ENCODE measurements around the gene PLCL2. TPM values are rescaled to one million over a fixed set of nuclear protein-coding genes. Genes with fewer than 3 reads are reported as not detected.

Gene PLCL2
- total RNA-seq, 4 donors from 2014 or later, result 4.1 to 9.1 (median 6.7) TPM

DNA sequence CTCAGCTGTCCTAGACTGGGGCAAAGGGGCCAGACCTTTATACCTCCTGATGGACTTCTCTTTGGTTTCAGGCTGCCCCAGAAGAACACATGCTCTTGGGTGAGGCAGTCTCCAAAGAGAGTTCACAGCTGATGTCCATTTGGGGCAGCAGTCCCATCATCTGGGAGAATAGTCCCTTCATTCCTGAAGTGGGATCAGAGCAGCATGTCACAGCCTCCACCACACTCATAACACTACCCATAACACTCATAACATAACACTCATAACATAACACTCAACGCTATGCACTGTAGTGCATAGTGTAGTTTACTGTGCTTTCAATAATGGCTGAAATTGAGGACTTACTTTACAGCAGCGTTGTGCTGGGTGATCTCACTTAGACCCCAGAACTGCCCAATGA, 36.7 kb upstream of the PLCL2 start:
- 92% methylated on average over 2 of the region's 2 CpGs for WGBS
- no peak for DNase-seq (ENCODE audit: extremely low spot score)
- H3K4me1 ChIP-seq, result peaks cover 0 to 11% (median under 1%) of the 10 kb centered on the region in 4 donors
- no peaks in the 10 kb centered on the region for H3K27me3 ChIP-seq
- H3K27ac ChIP-seq (replicated peaks in 1 of 4), result no peak overlapping the region
- no peak for TF ChIP-seq POLR2A (IDR thresholded peaks at IDR 0.05; ENCODE audit: low read depth)
- no peak for TF ChIP-seq EP300 (IDR thresholded peaks at IDR 0.05)
- intact Hi-C loops (cut with DNase I), result no loop called here
- H3K4me3 ChIP-seq, result no peak overlapping the region
- H3K9me3 ChIP-seq, result no peaks in the 10 kb centered on the region
- H3K36me3 ChIP-seq, result no peaks in the 10 kb centered on the region

DNA sequence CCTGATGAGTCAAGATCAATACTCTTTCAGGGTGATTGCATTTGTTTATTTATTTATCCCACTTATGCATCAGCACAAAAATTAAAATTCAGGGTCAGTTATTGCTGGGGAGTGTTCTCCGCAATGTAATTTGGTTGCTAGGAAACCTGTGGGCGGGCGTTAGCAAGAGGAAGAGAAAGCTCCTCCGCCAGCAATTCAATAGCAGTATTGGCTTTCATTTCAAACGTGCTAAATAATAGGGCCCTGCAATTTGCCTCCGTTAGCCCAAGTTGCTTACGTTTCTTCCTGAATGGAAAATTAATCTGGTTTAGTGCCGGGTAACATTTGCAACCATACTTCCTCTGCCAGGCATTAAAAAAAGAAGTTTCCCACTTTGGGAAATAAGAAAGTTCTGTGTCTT, 35.5 kb upstream of the PLCL2 start:
- intact Hi-C loops (cut with DNase I), result no loop called here
- WGBS, result 50% methylated on average over 8 of the region's 8 CpGs
- TF ChIP-seq EP300 (IDR thresholded peaks at IDR 0.05), result no peak
- no peak for TF ChIP-seq POLR2AphosphoS5 (IDR thresholded peaks at IDR 0.05)
- TF ChIP-seq, protein P1, sequence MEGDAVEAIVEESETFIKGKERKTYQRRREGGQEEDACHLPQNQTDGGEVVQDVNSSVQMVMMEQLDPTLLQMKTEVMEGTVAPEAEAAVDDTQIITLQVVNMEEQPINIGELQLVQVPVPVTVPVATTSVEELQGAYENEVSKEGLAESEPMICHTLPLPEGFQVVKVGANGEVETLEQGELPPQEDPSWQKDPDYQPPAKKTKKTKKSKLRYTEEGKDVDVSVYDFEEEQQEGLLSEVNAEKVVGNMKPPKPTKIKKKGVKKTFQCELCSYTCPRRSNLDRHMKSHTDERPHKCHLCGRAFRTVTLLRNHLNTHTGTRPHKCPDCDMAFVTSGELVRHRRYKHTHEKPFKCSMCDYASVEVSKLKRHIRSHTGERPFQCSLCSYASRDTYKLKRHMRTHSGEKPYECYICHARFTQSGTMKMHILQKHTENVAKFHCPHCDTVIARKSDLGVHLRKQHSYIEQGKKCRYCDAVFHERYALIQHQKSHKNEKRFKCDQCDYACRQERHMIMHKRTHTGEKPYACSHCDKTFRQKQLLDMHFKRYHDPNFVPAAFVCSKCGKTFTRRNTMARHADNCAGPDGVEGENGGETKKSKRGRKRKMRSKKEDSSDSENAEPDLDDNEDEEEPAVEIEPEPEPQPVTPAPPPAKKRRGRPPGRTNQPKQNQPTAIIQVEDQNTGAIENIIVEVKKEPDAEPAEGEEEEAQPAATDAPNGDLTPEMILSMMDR (IDR thresholded peaks at IDR 0.05), result no peak
- TF ChIP-seq POLR2A (IDR thresholded peaks at IDR 0.05; ENCODE audit: low read depth), result no peak
- Histone ChIP-seq H3K4me1 (peaks cover 0 to 11% (median 0%) of the 10 kb centered on the region in 4 donors), H3K27ac (replicated peaks in 1 of 4) (peak overlapping the region in 3 of 4 donors; percentile 34 to 41 (median 40)), H3K9me3 (no peaks in the 10 kb centered on the region), H3K36me3 (no peaks in the 10 kb centered on the region), H3K4me3 (no peak overlapping the region), H3K27me3 (no peaks in the 10 kb centered on the region)
- no peak for DNase-seq (ENCODE audit: extremely low spot score)

DNA sequence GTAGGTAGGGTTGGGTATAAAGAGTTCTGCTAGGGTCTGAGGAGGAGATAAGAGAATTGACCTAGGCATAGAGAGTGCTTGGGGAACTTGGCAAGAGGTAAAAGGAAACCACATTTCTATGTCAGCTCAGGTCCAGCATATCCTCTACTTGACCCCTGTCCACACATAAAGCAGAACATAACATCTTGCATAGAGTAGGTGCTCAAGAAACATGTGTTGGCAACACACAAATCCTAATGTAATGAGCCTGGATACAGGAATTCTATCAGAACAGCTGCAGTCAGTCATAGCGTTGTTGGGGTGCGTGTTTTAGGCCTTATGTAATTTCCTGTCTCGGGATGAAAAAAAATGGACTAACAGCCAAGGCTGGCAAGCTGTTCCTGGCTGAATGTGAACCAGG, 35.0 kb upstream of the PLCL2 start:
- WGBS, result 36% methylated on average over 3 of the region's 3 CpGs
- DNase-seq (ENCODE audit: extremely low spot score), result no peak
- peak overlapping the region in 3 of 4 donors; percentile 34 to 41 (median 40) for H3K27ac ChIP-seq (replicated peaks in 1 of 4)
- no peaks in the 10 kb centered on the region for H3K9me3 ChIP-seq
- H3K4me1 ChIP-seq, result peaks cover 0 to 11% (median 0%) of the 10 kb centered on the region in 4 donors
- intact Hi-C loops (cut with DNase I), result no loop called here
- H3K36me3 ChIP-seq, result no peaks in the 10 kb centered on the region
- no peaks in the 10 kb centered on the region for H3K27me3 ChIP-seq
- TF ChIP-seq POLR2A (IDR thresholded peaks at IDR 0.05; ENCODE audit: low read depth), result no peak
- no peak for TF ChIP-seq POLR2AphosphoS5 (IDR thresholded peaks at IDR 0.05)
- TF ChIP-seq EP300 (IDR thresholded peaks at IDR 0.05), result no peak
- TF ChIP-seq, protein P1 (IDR thresholded peaks at IDR 0.05), result no peak
- H3K4me3 ChIP-seq, result no peak overlapping the region

DNA sequence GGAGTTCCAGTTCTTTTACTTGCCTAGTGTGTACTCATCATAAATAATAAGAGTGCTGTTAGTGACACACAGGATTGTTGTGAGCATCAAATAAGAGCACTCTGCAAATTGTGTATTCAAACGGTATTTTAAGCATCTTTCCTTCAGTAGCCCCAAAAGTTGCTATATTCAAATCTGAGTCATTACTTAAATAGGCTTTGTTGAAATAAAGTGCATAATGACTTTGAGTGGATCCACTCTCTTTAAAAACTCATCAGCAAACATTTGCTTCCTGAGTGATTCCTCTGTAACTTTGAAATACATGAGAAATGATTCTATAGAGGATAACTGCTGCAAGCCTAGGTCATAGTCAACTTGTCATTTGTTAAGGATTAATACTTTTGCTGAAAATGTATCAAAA, 29.3 kb upstream of the PLCL2 start:
- TF ChIP-seq POLR2A (IDR thresholded peaks at IDR 0.05; ENCODE audit: low read depth), result no peak
- Histone ChIP-seq H3K9me3 (no peaks in the 10 kb centered on the region), H3K27me3 (no peaks in the 10 kb centered on the region), H3K4me1 (no peaks in the 10 kb centered on the region), H3K4me3 (no peak overlapping the region), H3K27ac (replicated peaks in 1 of 4) (no peak overlapping the region), H3K36me3 (no peaks in the 10 kb centered on the region)
- no peak for DNase-seq (ENCODE audit: extremely low spot score)
- 76% methylated on average over 1 of the region's 1 CpG for WGBS
- intact Hi-C loops (cut with DNase I), result no loop called here

DNA sequence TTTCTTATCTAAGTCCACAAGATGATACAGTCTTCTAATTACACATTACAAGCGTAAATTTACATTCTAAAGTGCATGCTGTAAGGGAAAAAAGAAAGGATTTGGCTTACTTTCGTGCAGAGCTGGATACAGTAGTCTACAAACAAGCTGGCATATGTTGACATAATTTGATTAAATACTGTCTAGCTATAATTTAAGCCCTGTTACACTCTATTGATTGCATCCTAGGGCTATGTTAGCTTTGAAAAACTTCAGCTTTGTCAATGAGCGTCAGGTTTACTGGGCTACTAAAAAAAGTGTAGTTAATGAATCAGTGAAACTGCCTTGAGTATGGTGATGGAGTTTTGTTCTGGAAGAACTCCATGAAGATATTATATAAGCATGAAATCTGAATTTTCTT, 24.5 kb upstream of the PLCL2 start:
- no peaks in the 10 kb centered on the region for H3K27me3 ChIP-seq
- intact Hi-C loops (cut with DNase I), result no loop called here
- TF ChIP-seq POLR2A (IDR thresholded peaks at IDR 0.05; ENCODE audit: low read depth) (no peak), EP300 (IDR thresholded peaks at IDR 0.05) (no peak), POLR2AphosphoS5 (IDR thresholded peaks at IDR 0.05) (no peak)
- TF ChIP-seq, protein P1 (IDR thresholded peaks at IDR 0.05), result no peak
- WGBS, result 92% methylated on average over 3 of the region's 3 CpGs
- no peaks in the 10 kb centered on the region for H3K36me3 ChIP-seq
- H3K9me3 ChIP-seq, result no peaks in the 10 kb centered on the region
- no peaks in the 10 kb centered on the region for H3K4me1 ChIP-seq
- no peak overlapping the region for H3K27ac ChIP-seq (replicated peaks in 1 of 4)
- no peak overlapping the region for H3K4me3 ChIP-seq
- DNase-seq (ENCODE audit: extremely low spot score), result no peak

DNA sequence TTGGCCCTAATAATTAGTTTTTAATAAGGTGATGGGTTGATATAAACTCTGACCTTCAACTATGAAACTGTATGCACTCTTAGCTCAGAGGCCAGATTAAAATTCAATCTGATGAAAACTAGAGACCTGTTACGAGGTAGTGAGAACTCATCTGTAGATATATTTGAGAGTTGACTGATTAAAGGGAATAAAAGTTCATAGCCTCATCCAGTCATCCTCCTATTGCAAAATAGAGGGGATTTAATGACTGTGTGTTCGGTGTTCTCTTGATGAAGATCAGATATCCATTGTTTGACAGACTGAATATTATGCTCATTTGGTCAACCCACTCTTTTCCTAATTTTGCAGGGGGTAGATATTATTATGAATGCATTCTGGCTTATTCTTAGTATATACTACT, 23.3 kb upstream of the PLCL2 start:
- Histone ChIP-seq H3K4me3 (no peak overlapping the region), H3K36me3 (no peaks in the 10 kb centered on the region), H3K9me3 (no peaks in the 10 kb centered on the region), H3K27ac (replicated peaks in 1 of 4) (no peak overlapping the region), H3K27me3 (no peaks in the 10 kb centered on the region), H3K4me1 (no peaks in the 10 kb centered on the region)
- intact Hi-C loops (cut with DNase I), result no loop called here
- WGBS, result 89% methylated on average over 2 of the region's 2 CpGs
- DNase-seq (ENCODE audit: extremely low spot score), result no peak
- TF ChIP-seq EP300 (IDR thresholded peaks at IDR 0.05), result no peak
- TF ChIP-seq, protein P1 (IDR thresholded peaks at IDR 0.05), result no peak
- TF ChIP-seq POLR2A (IDR thresholded peaks at IDR 0.05; ENCODE audit: low read depth), result no peak
- no peak for TF ChIP-seq POLR2AphosphoS5 (IDR thresholded peaks at IDR 0.05)

Data from esophagus muscularis mucosa (tissue), 4 donors.